Fibroblast of skin of back (primary cell): ENCODE results near the gene LRRC23.

Experiments used
- DNase-seq: peaks from one replicate; pipeline ENCODE4 v3.0.0-alpha.2; 2013

Gene LRRC23

GRCh38 chr12:6928022-6928702 is 23.5 kb downstream of the LRRC23 start:
- DNase-seq = no peak

GRCh38 chr12:6928703-6929407 is 24.2 kb downstream of the LRRC23 start:
- no peak for DNase-seq

GRCh38 chr12:6929466-6930452 is 25.1 kb downstream of the LRRC23 start:
- no peak for DNase-seq

- DNase-seq = no peak
Observed at GRCh38 chr12:6932766-6933165, 28.1 kb downstream of the LRRC23 start.

GRCh38 chr12:6934110-6934509 is 29.5 kb downstream of the LRRC23 start:
- no peak for DNase-seq

GRCh38 chr12:6935371-6936193 is 31.0 kb downstream of the LRRC23 start:
- no peak for DNase-seq

GRCh38 chr12:6936194-6936635 is 31.6 kb downstream of the LRRC23 start:
- DNase-seq = no peak

- no peak for DNase-seq
Observed at GRCh38 chr12:6936636-6937480, 32.2 kb downstream of the LRRC23 start.

- DNase-seq = peak; percentile 94
Observed at GRCh38 chr12:6937481-6938352, 33.1 kb downstream of the LRRC23 start.

- no peak for DNase-seq
Observed at GRCh38 chr12:6938353-6939190, 34.0 kb downstream of the LRRC23 start.

- DNase-seq = no peak
Observed at GRCh38 chr12:6939191-6939540, 34.5 kb downstream of the LRRC23 start.

GRCh38 chr12:6941267-6941666 is 36.6 kb downstream of the LRRC23 start:
- no peak for DNase-seq

GRCh38 chr12:6941782-6942181 is 37.2 kb downstream of the LRRC23 start:
- DNase-seq = no peak

- DNase-seq = no peak
Observed at GRCh38 chr12:6942331-6942665, 37.7 kb downstream of the LRRC23 start.

- peak; percentile 94 for DNase-seq
Observed at GRCh38 chr12:6943389-6943721, 38.7 kb downstream of the LRRC23 start.

GRCh38 chr12:6943722-6944380 is 39.2 kb downstream of the LRRC23 start, which contains the start of the genes C12orf57 and RNU7-1:
Gene C12orf57 (plus strand): TSS chr12:6944022. CDS start chr12:6944122, 100 bp downstream.
Gene RNU7-1 (plus strand): TSS chr12:6943816.
- DNase-seq = peak; percentile 95

GRCh38 chr12:6944381-6945186 is 40.0 kb downstream of the LRRC23 start:
- peak; percentile 93 for DNase-seq

- no peak for DNase-seq
Observed at GRCh38 chr12:6945613-6946012, 41.0 kb downstream of the LRRC23 start.
